IMR-90 (cell line): ENCODE results near the gene VPS54. TPM values are rescaled to one million over a fixed set of nuclear protein-coding genes. Genes with fewer than 3 reads are reported as not detected.
"Not testable (repeated sequence)": the region's sequence is repeated elsewhere in the genome, so short reads cannot be mapped to it uniquely, and the experiment has no call there.

Experiments
- ATAC-seq: fragments of 200-7000 bp; cut with Tn5 transposase; 2 replicates; pipeline ENCODE4 v1.9.1; 2020; ENCODE audit warnings: low read depth, mild to moderate bottlenecking, moderate library complexity
- BruUV-seq: library from RNA; stranded (reverse); fragments of 400-500 nt; replicated peaks from 2 replicates; lab custom pipeline; 2021; lab: Mats Ljungman, UMichigan
- CTCF ChIA-PET: fragments of 300-600 bp; formaldehyde crosslinking; extraction: SDS; loops from one replicate; lab custom pipeline; 2021; ENCODE audit warnings: antibody characterized with exemption; lab: Yijun Ruan, JAX
- POLR2A ChIA-PET: fragments of 300-600 bp; sonication (Branson Sonifier 250); formaldehyde crosslinking; loops from one replicate; lab custom pipeline; 2022; ENCODE audit warnings: antibody characterized with exemption; ENCODE audit not compliant: unreplicated experiment; lab: Charles Lee
- DNase-seq: peaks from one replicate; pipeline ENCODE4 v3.0.0; 2013
- H2AFZ ChIP-seq: replicated peaks from 2 replicates; pipeline ENCODE3; 2013; ENCODE audit warnings: low read length, mild to moderate bottlenecking; ENCODE audit not compliant: poor library complexity
- H2AK5ac ChIP-seq: 2 replicates; pipeline ENCODE4 v1.6.1; 2013; ENCODE audit warnings: low read depth, low read length, inconsistent platforms
- H2AK9ac ChIP-seq: replicated peaks from 2 replicates; pipeline ENCODE3; 2013; ENCODE audit warnings: mild to moderate bottlenecking, low read depth, low read length, moderate library complexity; ENCODE audit not compliant: poor library complexity
- H2BK120ac ChIP-seq: 2 replicates; pipeline ENCODE4 v1.6.1; 2013; ENCODE audit warnings: low read depth, low read length, inconsistent platforms
- H2BK15ac ChIP-seq: 3 replicates; pipeline ENCODE4 v1.6.1; 2013; ENCODE audit warnings: low read depth, low read length, inconsistent platforms
- H2BK20ac ChIP-seq: 2 replicates; pipeline ENCODE4 v1.6.1; 2013; ENCODE audit warnings: low read depth, mild to moderate bottlenecking, inconsistent platforms, low read length, moderate library complexity
- H2BK5ac ChIP-seq: 2 replicates; pipeline ENCODE4 v1.6.1; 2013; ENCODE audit warnings: mild to moderate bottlenecking, low read depth, low read length, inconsistent platforms; ENCODE audit not compliant: poor library complexity, severe bottlenecking
- H3K14ac ChIP-seq: replicated peaks from 2 replicates; pipeline ENCODE4 v1.6.1; 2013; ENCODE audit warnings: low read depth, low read length, inconsistent platforms
- H3K18ac ChIP-seq: 2 replicates; pipeline ENCODE4 v1.6.1; 2013; ENCODE audit warnings: low read depth, low read length, control low read depth
- H3K23ac ChIP-seq: 2 replicates; pipeline ENCODE4 v1.6.1; 2013; ENCODE audit warnings: low read depth, low read length, inconsistent platforms
- H3K27ac ChIP-seq: 2 replicates; pipeline ENCODE4 v1.5.1; 2013; ENCODE audit warnings: mild to moderate bottlenecking, control low read depth, low read length; ENCODE audit not compliant: insufficient read depth
- H3K27me3 ChIP-seq: 2 replicates; pipeline ENCODE4 v1.6.1; 2013; ENCODE audit warnings: low read length; ENCODE audit not compliant: control insufficient read depth, insufficient read depth
- H3K36me3 ChIP-seq: 2 replicates; pipeline ENCODE4 v1.6.1; 2013; ENCODE audit warnings: low read length, mixed read lengths; ENCODE audit not compliant: control insufficient read depth, insufficient read depth
- H3K4ac ChIP-seq: 2 replicates; pipeline ENCODE4 v1.6.1; 2013; ENCODE audit warnings: low read depth, low read length, inconsistent platforms
- H3K4me1 ChIP-seq: 2 replicates; pipeline ENCODE4 v1.6.1; 2013; ENCODE audit warnings: low read length, mixed read lengths; ENCODE audit not compliant: control insufficient read depth, insufficient read depth
- H3K4me2 ChIP-seq: 2 replicates; pipeline ENCODE4 v1.6.1; 2013; ENCODE audit warnings: low read depth, mild to moderate bottlenecking, control low read depth, low read length, moderate library complexity
- H3K4me3 ChIP-seq: 2 replicates; pipeline ENCODE4 v1.5.1; 2013; ENCODE audit warnings: low read depth, mild to moderate bottlenecking, control low read depth, low read length, moderate library complexity; ENCODE audit not compliant: insufficient read depth
- H3K56ac ChIP-seq: 2 replicates; pipeline ENCODE4 v1.6.1; 2013; ENCODE audit warnings: low read length, inconsistent platforms; ENCODE audit not compliant: insufficient read depth; ENCODE audit errors: extremely low read depth
- H3K79me1 ChIP-seq, 2 experiments: 2 replicates each; pipeline ENCODE4 v1.6.1; 2013; ENCODE audit warnings: low read length in 2 of 2, inconsistent platforms in 1 of 2, low read depth in 1 of 2
- H3K9ac ChIP-seq: 2 replicates; pipeline ENCODE4 v1.6.1; 2013; ENCODE audit warnings: low read depth, low read length, control low read depth
- H3K9me1 ChIP-seq: 2 replicates; pipeline ENCODE4 v1.6.1; 2013; ENCODE audit warnings: low read length, inconsistent platforms; ENCODE audit not compliant: insufficient read depth
- H3K9me3 ChIP-seq: 2 replicates; pipeline ENCODE4 v1.6.1; 2013; ENCODE audit warnings: low read length; ENCODE audit not compliant: control insufficient read depth, insufficient read depth
- H4K20me1 ChIP-seq: 2 replicates; pipeline ENCODE4 v1.6.1; 2013; ENCODE audit warnings: low read length, inconsistent platforms; ENCODE audit not compliant: insufficient read depth
- H4K5ac ChIP-seq: 2 replicates; pipeline ENCODE4 v1.6.1; 2013; ENCODE audit warnings: mild to moderate bottlenecking, low read depth, low read length, control low read depth
- H4K8ac ChIP-seq, 2 experiments: 2 replicates each; pipeline ENCODE4 v1.6.1; 2013; ENCODE audit warnings: low read depth in 2 of 2, low read length in 2 of 2, control low read depth in 1 of 2, inconsistent platforms in 1 of 2
- H4K91ac ChIP-seq: 2 replicates; pipeline ENCODE4 v1.6.1; 2013; ENCODE audit warnings: low read depth, low read length, inconsistent platforms; ENCODE audit not compliant: insufficient read depth
- WGBS, 2 experiments: methylation state at CpG; one replicate each; pipeline versions ENCODE4 v1.1.5 to v1.1.7; 2013; ENCODE audit warnings: missing lambda C conversion rate in 2 of 2; ENCODE audit not compliant: insufficient read length in 1 of 2; ENCODE audit errors: extremely low coverage in 2 of 2; 5-methylcytosine and 5-hydroxymethylcytosine counted together
- dilution Hi-C: fragments of 300-500 bp; cut with HindIII; formaldehyde crosslinking; loops from one replicate; pipeline ENCODE4 v1.14.3; 2018; ENCODE audit warnings: low sequenced_read_pairs; ENCODE audit not compliant: unreplicated experiment
- in situ Hi-C: fragments of 300-500 bp; cut with MboI; formaldehyde crosslinking; loops from 3 replicates; pipeline ENCODE4 v1.14.3; 2019; ENCODE audit warnings: low sequenced_read_pairs, inconsistent platforms, mixed read lengths
- intact Hi-C: fragments of 100-400 bp; cut with micrococcal nuclease; formaldehyde crosslinking; loops from 2 replicates; pipeline ENCODE4 v1.10.0; 2022
- polyA plus RNA-seq, 3 experiments: library from polyadenylated mRNA; depleted of rRNA; stranded (reverse); fragments of >200 nt; gene quantifications; 2 replicates each; pipeline ENCODE4 v1.2.3, GENCODE V29; 2012; ENCODE audit warnings: low replicate concordance in 1 of 3
- total RNA-seq: library from RNA; depleted of rRNA; stranded (reverse); fragments of >200 nt; gene quantifications from 2 replicates; pipeline ENCODE4 v1.2.3, GENCODE V29; 2012

VPS54 gene
- total and polyA plus RNA-seq, 2 of the 4 experiments (the other 2 are of a cell fraction): 7.1 to 18.1 TPM

GRCh38 chr2:63994329-63995070, 24.7 kb downstream of the VPS54 start:
- H3K56ac ChIP-seq, H3K9me1 ChIP-seq, CTCF ChIA-PET, H3K4ac ChIP-seq, H4K8ac ChIP-seq, H3K9me3 ChIP-seq, H3K14ac ChIP-seq, intact Hi-C loops, H2AFZ ChIP-seq, H2BK5ac ChIP-seq, H3K9ac ChIP-seq, H3K27me3 ChIP-seq, H2BK120ac ChIP-seq, H2BK20ac ChIP-seq, POLR2A ChIA-PET, H3K23ac ChIP-seq, BruUV-seq, H3K18ac ChIP-seq, H3K27ac ChIP-seq, in situ Hi-C loops, H2AK9ac ChIP-seq, H2BK15ac ChIP-seq, H4K91ac ChIP-seq, dilution Hi-C loops, H3K4me3 ChIP-seq, H4K20me1 ChIP-seq, H3K4me2 ChIP-seq, H4K5ac ChIP-seq, ATAC-seq, H2AK5ac ChIP-seq, H3K4me1 ChIP-seq, H3K36me3 ChIP-seq: not testable (repeated sequence)
- no CpG with 5 or more reads among the region's 9 CpGs for WGBS, 2 experiments
- peaks cover 26 to 32% of the 10 kb centered on the region in 2 experiments for H3K79me1 ChIP-seq
- DNase-seq: peak; percentile 36
